Peyer's patch (tissue), 4 donors: ENCODE results near the gene TMEM176A.

Experiments used
- CTCF ChIP-seq, 6 experiments: fragments of 450-650 bp in 4 of 6; fragments of 200-600 bp in 2 of 6; sonication (generic) in 1 of 6; IDR thresholded peaks; one replicate each; pipeline ENCODE4 v1.5.1; 2017 to 2019; ENCODE audit warnings: antibody characterized with exemption in 6 of 6, mild to moderate bottlenecking in 3 of 6, moderate library complexity in 1 of 6
- POLR2A ChIP-seq, 2 donors: fragments of 450-650 bp; IDR thresholded peaks; one replicate each; pipeline ENCODE4 v1.5.1; 2017; ENCODE audit warnings: antibody characterized with exemption in 2 of 2, mild to moderate bottlenecking in 2 of 2, moderate library complexity in 2 of 2

GRCh38 chr7:150766334-150766709 lies 34.2 kb upstream of the TMEM176A start:
- TF ChIP-seq CTCF (IDR thresholded peaks at IDR 0.05), result no peak
- TF ChIP-seq POLR2A (IDR thresholded peaks at IDR 0.05), result no peak
